ENCODE data around the gene IL10RA. TPM values are rescaled to one million over a fixed set of nuclear protein-coding genes. Genes with fewer than 3 reads are reported as not detected.

IL10RA gene
- total RNA-seq, 1 experiment from 2014 or later = not detected

DNA sequence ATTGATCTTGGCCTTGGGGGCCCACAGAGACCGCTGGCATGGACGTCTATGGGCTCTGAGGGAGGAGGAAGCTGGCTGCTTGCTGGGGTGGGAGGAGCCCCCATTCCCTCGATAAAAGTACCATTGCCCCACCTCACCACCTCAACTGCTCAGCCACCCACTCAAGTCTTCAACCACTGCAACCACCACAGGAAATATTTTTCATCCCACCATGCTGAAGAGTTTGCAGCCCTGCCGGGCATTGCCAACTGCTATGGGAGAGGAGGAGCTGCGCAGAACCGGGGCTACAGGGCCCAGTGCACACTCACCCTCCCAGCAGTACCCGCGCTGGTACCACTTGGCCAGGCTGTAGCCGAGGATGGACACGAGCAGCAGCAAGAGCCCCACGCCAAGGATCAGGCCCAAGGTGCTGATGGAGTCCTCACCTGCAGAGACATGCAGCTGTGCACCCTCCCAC is 29.2 kb downstream of the IL10RA start:
- ATAC-seq = no peak
- POLR2A ChIA-PET (ENCODE audit: unreplicated experiment) = no interaction called here
- CTCF ChIA-PET = no interaction called here

GRCh38 chr11:118016104-118016503 is 29.9 kb downstream of the IL10RA start:
- ChIA-PET CTCF (no interaction called here), POLR2A (ENCODE audit: unreplicated experiment) (no interaction called here)
- TF ChIP-seq EZH2 (IDR thresholded peaks at IDR 0.05; ENCODE audit: low read length, unreplicated experiment) (no peak), EZH2phosphoT487 (IDR thresholded peaks at IDR 0.05; ENCODE audit: borderline replicate concordance, low read length) (no peak), CTCF (conservative IDR thresholded peaks at IDR 0.05; ENCODE audit: low read depth, low read length) (no peak)
- H3K4me2 ChIP-seq (ENCODE audit: low read length) = no peak overlapping the region
- H3K4me1 ChIP-seq (ENCODE audit: insufficient read depth, low read length) = no peaks in the 10 kb centered on the region
- no peak for ATAC-seq
- H3K79me2 ChIP-seq (ENCODE audit: low read length) = no peaks in the 10 kb centered on the region
- intact Hi-C loops (cut with micrococcal nuclease) = no loop called here
- no peaks in the 10 kb centered on the region for H4K20me1 ChIP-seq (ENCODE audit: low read length)
- no peaks in the 10 kb centered on the region for H3K9me2 ChIP-seq (replicated peaks; ENCODE audit: low read length)
- H3F3A ChIP-seq (ENCODE audit: low read length, unreplicated experiment) = no peaks in the 10 kb centered on the region
- peaks cover 93% of the 10 kb centered on the region for H3K27me3 ChIP-seq (ENCODE audit: low read length)
- H3K27ac ChIP-seq (ENCODE audit: low read length) = no peak overlapping the region
- no peak for DNase-seq
- H3K4me3 ChIP-seq (ENCODE audit: low read length) = no peak overlapping the region
- H3K36me3 ChIP-seq (ENCODE audit: low read depth, low read length) = no peaks in the 10 kb centered on the region
- no peaks in the 10 kb centered on the region for H3K9me3 ChIP-seq (ENCODE audit: low read length)
- no peak overlapping the region for H2AFZ ChIP-seq (ENCODE audit: low read length)
- no TSS peak for BruUV-seq (replicated peaks)
- H3K9ac ChIP-seq (ENCODE audit: low read length) = no peak overlapping the region

More for the DNA sequence above, 29.2 kb downstream of the IL10RA start:
- Histone ChIP-seq H4K20me1 (ENCODE audit: low read length) (no peaks in the 10 kb centered on the region), H3K4me2 (ENCODE audit: low read length) (no peak overlapping the region), H3K4me3 (ENCODE audit: low read length) (no peak overlapping the region), H3K27ac (ENCODE audit: low read length) (no peak overlapping the region), H3K9ac (ENCODE audit: low read length) (no peak overlapping the region), H3K9me2 (replicated peaks; ENCODE audit: low read length) (no peaks in the 10 kb centered on the region), H2AFZ (ENCODE audit: low read length) (no peak overlapping the region), H3K4me1 (ENCODE audit: insufficient read depth, low read length) (no peaks in the 10 kb centered on the region), H3F3A (ENCODE audit: low read length, unreplicated experiment) (no peaks in the 10 kb centered on the region), H3K36me3 (ENCODE audit: low read depth, low read length) (no peaks in the 10 kb centered on the region), H3K9me3 (ENCODE audit: low read length) (no peaks in the 10 kb centered on the region), H3K27me3 (ENCODE audit: low read length) (peaks cover 93% of the 10 kb centered on the region), H3K79me2 (ENCODE audit: low read length) (no peaks in the 10 kb centered on the region)
- intact Hi-C loops (cut with micrococcal nuclease) = no loop called here
- DNase-seq = no peak
- TF ChIP-seq EZH2 (IDR thresholded peaks at IDR 0.05; ENCODE audit: low read length, unreplicated experiment) (no peak), CTCF (conservative IDR thresholded peaks at IDR 0.05; ENCODE audit: low read depth, low read length) (no peak), EZH2phosphoT487 (IDR thresholded peaks at IDR 0.05; ENCODE audit: borderline replicate concordance, low read length) (no peak)
- no TSS peak for BruUV-seq (replicated peaks)

- DNase-seq (no peak), ATAC-seq (no peak)
- TF ChIP-seq EZH2 (IDR thresholded peaks at IDR 0.05; ENCODE audit: low read length, unreplicated experiment) = no peak
- POLR2A ChIA-PET (ENCODE audit: unreplicated experiment) = no interaction called here
- no peaks in the 10 kb centered on the region for H3K4me1 ChIP-seq (ENCODE audit: insufficient read depth, low read length)
- no peaks in the 10 kb centered on the region for H3K36me3 ChIP-seq (ENCODE audit: low read depth, low read length)
- BruUV-seq (replicated peaks) = no TSS peak
- no peaks in the 10 kb centered on the region for H3K79me2 ChIP-seq (ENCODE audit: low read length)
- H3F3A ChIP-seq (ENCODE audit: low read length, unreplicated experiment) = no peaks in the 10 kb centered on the region
- CTCF ChIA-PET = no interaction called here
- no peak overlapping the region for H3K4me3 ChIP-seq (ENCODE audit: low read length)
- H3K4me2 ChIP-seq (ENCODE audit: low read length) = no peak overlapping the region
- no peaks in the 10 kb centered on the region for H4K20me1 ChIP-seq (ENCODE audit: low read length)
- no peak overlapping the region for H3K27ac ChIP-seq (ENCODE audit: low read length)
- no peak overlapping the region for H3K9ac ChIP-seq (ENCODE audit: low read length)
- no peak overlapping the region for H2AFZ ChIP-seq (ENCODE audit: low read length)
- peaks cover 90% of the 10 kb centered on the region for H3K27me3 ChIP-seq (ENCODE audit: low read length)
- no peaks in the 10 kb centered on the region for H3K9me2 ChIP-seq (replicated peaks; ENCODE audit: low read length)
- H3K9me3 ChIP-seq (ENCODE audit: low read length) = no peaks in the 10 kb centered on the region
- intact Hi-C loops (cut with micrococcal nuclease) = no loop called here
Observed at GRCh38 chr11:118017111-118017510, 30.9 kb downstream of the IL10RA start.
